PFSK-1 (cell line): ENCODE data around the gene ITGA11.

ENCODE experiments used
- FOXP2 ChIP-seq: optimal IDR thresholded peaks from 2 replicates; pipeline ENCODE3; 2011; ENCODE audit warnings: borderline replicate concordance, control low read depth, inconsistent platforms; ENCODE audit not compliant: insufficient read depth; ENCODE audit errors: extremely low read length, extremely low read depth
- POLR2AphosphoS5 ChIP-seq: IDR thresholded peaks from 2 replicates; pipeline ENCODE4 v1.6.1; 2012; ENCODE audit warnings: low read depth, mild to moderate bottlenecking, control low read depth, low read length, moderate library complexity
- REST ChIP-seq, 2 experiments: IDR thresholded peaks; 2 replicates each; pipeline versions ENCODE4 v1.6.1 to v1.8.0; 2011 to 2012; ENCODE audit warnings: low read depth in 2 of 2, low read length in 2 of 2, control low read depth in 1 of 2, inconsistent platforms in 1 of 2, mild to moderate bottlenecking in 1 of 2, moderate library complexity in 1 of 2; ENCODE audit not compliant: insufficient read depth in 1 of 2
- SIN3A ChIP-seq: IDR thresholded peaks from 2 replicates; pipeline ENCODE4 v1.6.1; 2012; ENCODE audit warnings: mild to moderate bottlenecking, low read length, moderate library complexity, borderline replicate concordance; ENCODE audit not compliant: insufficient read depth
- TAF1 ChIP-seq: IDR thresholded peaks from 2 replicates; pipeline ENCODE4 v1.6.1; 2012; ENCODE audit warnings: low read length, control low read depth, borderline replicate concordance; ENCODE audit not compliant: insufficient read depth

ITGA11 gene

GRCh38 chr15:68310804-68311463 lies 121.0 kb downstream of the ITGA11 start:
- TF ChIP-seq FOXP2 (no peak), REST (IDR thresholded peaks at IDR 0.05; ENCODE audit: insufficient read depth in 1 of 2, low read depth in 2 of 2, low read length in 2 of 2) (no peak), SIN3A (no peak), TAF1 (no peak), POLR2AphosphoS5 (no peak)

- TF ChIP-seq FOXP2 (no peak), POLR2AphosphoS5 (no peak), SIN3A (no peak), REST (IDR thresholded peaks at IDR 0.05; ENCODE audit: insufficient read depth in 1 of 2, low read depth in 2 of 2, low read length in 2 of 2) (no peak), TAF1 (no peak)
These were observed 121.7 kb downstream of the ITGA11 start for GRCh38 chr15:68310178-68310803.

- no peak for TF ChIP-seq REST (IDR thresholded peaks at IDR 0.05; ENCODE audit: insufficient read depth in 1 of 2, low read depth in 2 of 2, low read length in 2 of 2)
- TF ChIP-seq TAF1: no peak
- no peak for TF ChIP-seq FOXP2
- no peak for TF ChIP-seq SIN3A
- TF ChIP-seq POLR2AphosphoS5: no peak
These were observed 122.9 kb downstream of the ITGA11 start for GRCh38 chr15:68309024-68309423.

- TF ChIP-seq FOXP2 (no peak), SIN3A (no peak), REST (IDR thresholded peaks at IDR 0.05; ENCODE audit: insufficient read depth in 1 of 2, low read depth in 2 of 2, low read length in 2 of 2) (no peak), POLR2AphosphoS5 (no peak)
These were observed 124.6 kb downstream of the ITGA11 start for GRCh38 chr15:68307131-68307928.
